Thoracic aorta (tissue), 2 donors: Measurements from ENCODE around the gene RXFP1. TPM values are rescaled to one million over a fixed set of nuclear protein-coding genes. Genes with fewer than 3 reads are reported as not detected.

Experiments used
- ATAC-seq: fragments of 150-250 bp; one replicate; pipeline ENCODE4 v1.8.0; 2017; ENCODE audit warnings: low read depth; ENCODE audit not compliant: insufficient number of reproducible peaks, low FRiP score
- DNase-seq: peaks from one replicate; pipeline ENCODE4 v3.0.0-alpha.2; 2020; ENCODE audit warnings: low spot score
- H3K27ac ChIP-seq, 2 donors: fragments of 200-600 bp; sonication (generic); 1 replicate in 1 of 2; 2 replicates in 1 of 2; pipeline ENCODE4 v1.5.1; 2016; ENCODE audit warnings: mild to moderate bottlenecking in 2 of 2, moderate library complexity in 2 of 2
- H3K27me3 ChIP-seq: fragments of 200-600 bp; sonication (generic); replicated peaks from 2 replicates; pipeline ENCODE4 v1.6.0; 2016; ENCODE audit warnings: mild to moderate bottlenecking; ENCODE audit not compliant: insufficient read depth
- H3K36me3 ChIP-seq: fragments of 200-600 bp; sonication (generic); one replicate; pipeline ENCODE4 v1.5.1; 2016
- H3K4me1 ChIP-seq, 2 donors: fragments of 200-600 bp; sonication (generic); 1 replicate in 1 of 2; 2 replicates in 1 of 2; pipeline versions ENCODE4 v1.5.1 to v1.6.0; 2016; ENCODE audit warnings: low read depth in 2 of 2, mild to moderate bottlenecking in 1 of 2; ENCODE audit not compliant: control insufficient read depth in 1 of 2
- H3K4me3 ChIP-seq: fragments of 200-600 bp; sonication (generic); 2 replicates; pipeline ENCODE4 v1.5.1; 2016; ENCODE audit warnings: mild to moderate bottlenecking
- H3K9me3 ChIP-seq: fragments of 200-600 bp; sonication (generic); 2 replicates; pipeline ENCODE4 v1.5.1; 2016
- total RNA-seq, 2 donors: library from RNA; depleted of rRNA; stranded (reverse); fragments of >200 nt; gene quantifications; one replicate each; pipeline versions ENCODE4 v1.1.0 to v1.2.3, GENCODE V29; 2016
- TF ChIP-seq, protein P1 (sequence below): fragments of 200-600 bp; sonication (generic); IDR thresholded peaks from one replicate; pipeline ENCODE4 v1.5.1; 2019; ENCODE audit warnings: antibody characterized with exemption

The RXFP1 gene
- total RNA-seq, 2 donors from 2014 or later = 0.35 to 9.6 TPM

GRCh38 chr4:158664806-158665205 is 143.1 kb downstream of the RXFP1 start:
- H3K9me3 ChIP-seq = no peaks in the 10 kb centered on the region
- DNase-seq = no peak
- no peak overlapping the region for H3K27ac ChIP-seq
- H3K4me3 ChIP-seq = no peak overlapping the region
- H3K4me1 ChIP-seq = no peaks in the 10 kb centered on the region
- H3K36me3 ChIP-seq = no peaks in the 10 kb centered on the region
- TF ChIP-seq, protein P1, sequence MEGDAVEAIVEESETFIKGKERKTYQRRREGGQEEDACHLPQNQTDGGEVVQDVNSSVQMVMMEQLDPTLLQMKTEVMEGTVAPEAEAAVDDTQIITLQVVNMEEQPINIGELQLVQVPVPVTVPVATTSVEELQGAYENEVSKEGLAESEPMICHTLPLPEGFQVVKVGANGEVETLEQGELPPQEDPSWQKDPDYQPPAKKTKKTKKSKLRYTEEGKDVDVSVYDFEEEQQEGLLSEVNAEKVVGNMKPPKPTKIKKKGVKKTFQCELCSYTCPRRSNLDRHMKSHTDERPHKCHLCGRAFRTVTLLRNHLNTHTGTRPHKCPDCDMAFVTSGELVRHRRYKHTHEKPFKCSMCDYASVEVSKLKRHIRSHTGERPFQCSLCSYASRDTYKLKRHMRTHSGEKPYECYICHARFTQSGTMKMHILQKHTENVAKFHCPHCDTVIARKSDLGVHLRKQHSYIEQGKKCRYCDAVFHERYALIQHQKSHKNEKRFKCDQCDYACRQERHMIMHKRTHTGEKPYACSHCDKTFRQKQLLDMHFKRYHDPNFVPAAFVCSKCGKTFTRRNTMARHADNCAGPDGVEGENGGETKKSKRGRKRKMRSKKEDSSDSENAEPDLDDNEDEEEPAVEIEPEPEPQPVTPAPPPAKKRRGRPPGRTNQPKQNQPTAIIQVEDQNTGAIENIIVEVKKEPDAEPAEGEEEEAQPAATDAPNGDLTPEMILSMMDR = no peak
- H3K27me3 ChIP-seq = no peaks in the 10 kb centered on the region
- no peak for ATAC-seq

DNA sequence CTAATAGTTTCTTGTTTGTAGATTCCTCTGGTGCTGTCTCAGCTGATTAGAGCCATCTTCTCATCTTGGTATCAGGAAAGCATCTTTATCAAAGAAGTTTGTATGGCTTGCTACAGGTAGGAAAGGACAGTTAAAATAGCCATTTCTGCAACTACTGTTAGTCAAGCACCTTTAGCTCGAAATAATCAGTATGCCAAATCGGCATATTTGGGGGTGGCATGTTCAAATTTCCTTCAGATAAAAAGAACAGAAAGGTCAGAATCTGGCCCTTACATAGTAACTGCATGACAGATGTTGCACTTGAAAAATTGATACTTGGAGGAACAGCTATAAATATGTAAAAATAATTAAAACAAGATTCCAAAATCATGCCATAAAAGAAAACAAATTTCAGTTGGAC is 145.2 kb downstream of the RXFP1 start:
- H3K27ac ChIP-seq = no peak overlapping the region
- TF ChIP-seq, protein P1 = no peak
- ATAC-seq (no peak), DNase-seq (no peak)
- H3K4me1 ChIP-seq = peaks cover 8 to 12% of the 10 kb centered on the region in 2 donors
- no peaks in the 10 kb centered on the region for H3K36me3 ChIP-seq
- no peak overlapping the region for H3K4me3 ChIP-seq
- no peaks in the 10 kb centered on the region for H3K9me3 ChIP-seq
- H3K27me3 ChIP-seq = no peaks in the 10 kb centered on the region

GRCh38 chr4:158667651-158668198 is 146.0 kb downstream of the RXFP1 start:
- H3K9me3 ChIP-seq = no peaks in the 10 kb centered on the region
- TF ChIP-seq, protein P1 = peak; percentile 54
- no peak overlapping the region for H3K4me3 ChIP-seq
- H3K27me3 ChIP-seq = no peaks in the 10 kb centered on the region
- no peak for DNase-seq
- no peak overlapping the region for H3K27ac ChIP-seq
- ATAC-seq = no peak
- H3K4me1 ChIP-seq = peaks cover 8 to 12% of the 10 kb centered on the region in 2 donors
- no peaks in the 10 kb centered on the region for H3K36me3 ChIP-seq

- TF ChIP-seq, protein P1 = no peak
- peaks cover 11 to 22% of the 10 kb centered on the region in 2 donors for H3K4me1 ChIP-seq
- no peak overlapping the region for H3K4me3 ChIP-seq
- no peak overlapping the region for H3K27ac ChIP-seq
- no peak for ATAC-seq
- H3K36me3 ChIP-seq = no peaks in the 10 kb centered on the region
- no peaks in the 10 kb centered on the region for H3K9me3 ChIP-seq
- H3K27me3 ChIP-seq = no peaks in the 10 kb centered on the region
- no peak for DNase-seq
These were observed 147.6 kb downstream of the RXFP1 start for GRCh38 chr4:158669310-158669709.

DNA sequence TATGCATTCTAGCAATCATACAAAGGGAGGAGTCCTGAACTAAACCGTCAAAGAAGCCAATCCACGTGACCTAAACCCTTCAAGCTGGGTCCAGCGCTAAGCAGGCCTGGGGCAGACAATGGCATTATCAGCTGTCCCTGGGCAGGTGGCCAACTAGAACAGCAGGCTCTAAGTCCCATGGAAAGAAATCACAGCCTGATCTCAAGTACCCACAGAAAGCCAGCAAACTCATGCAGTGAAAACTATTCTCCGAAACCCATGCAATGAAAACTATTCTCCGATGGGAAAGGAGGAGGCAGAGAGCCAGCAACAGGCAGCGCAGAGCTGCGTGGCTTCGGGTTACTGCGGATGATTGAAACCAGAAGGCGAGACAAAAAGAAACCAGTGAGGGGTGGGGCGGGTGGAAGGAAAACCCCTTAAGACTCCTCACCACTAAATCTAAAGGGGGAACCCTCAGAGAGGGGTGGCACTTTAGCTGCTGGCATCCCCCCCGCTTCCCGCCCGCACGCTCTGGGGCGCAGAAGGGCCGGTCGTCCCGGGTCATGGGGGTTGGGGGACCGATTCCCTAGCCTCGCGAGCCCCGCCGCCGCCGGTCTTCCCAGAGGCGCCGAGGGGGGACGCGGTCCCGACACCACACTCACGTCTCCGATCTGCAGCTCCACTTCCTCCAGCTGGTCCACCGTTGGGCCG is 149.4 kb downstream of the RXFP1 start:
- TF ChIP-seq, protein P1 = no peak
- Histone ChIP-seq H3K9me3 (no peaks in the 10 kb centered on the region), H3K4me1 (peaks cover 11 to 22% of the 10 kb centered on the region in 2 donors), H3K4me3 (peak overlapping the region; percentile 97), H3K27ac (peak overlapping the region; percentile 75 to 84), H3K27me3 (no peaks in the 10 kb centered on the region), H3K36me3 (no peaks in the 10 kb centered on the region)
- ATAC-seq (no peak), DNase-seq (no peak)
